Measurements from ENCODE around the gene RBMS3. TPM values are rescaled to one million over a fixed set of nuclear protein-coding genes. Genes with fewer than 3 reads are reported as not detected.

RBMS3 gene
- total RNA-seq, 5 donors from 2014 or later (not counting 1 experiment from before 2014, with no cell fraction given) = 0.62 to 2.9 (median 1.4) TPM

DNA sequence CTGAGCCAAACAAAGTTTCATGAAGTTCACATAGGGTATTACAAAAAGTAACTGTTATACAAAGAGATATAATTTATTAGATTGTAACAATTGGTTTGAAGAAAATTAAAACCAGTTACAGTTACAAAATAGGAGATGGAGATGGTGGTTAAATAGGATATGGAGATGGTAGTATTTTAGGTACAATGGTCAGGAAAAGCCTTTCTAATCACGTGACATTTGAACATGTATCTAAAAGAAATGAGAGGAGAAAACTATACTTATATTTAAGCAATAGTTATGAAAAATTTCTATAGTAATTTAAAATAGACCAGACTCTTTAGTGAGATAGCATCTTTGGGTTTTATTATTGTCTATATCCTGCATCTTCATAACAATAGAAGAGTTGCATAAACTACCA, 312.9 kb downstream of the RBMS3 start:
- H3K4me1 ChIP-seq (ENCODE audit: control insufficient read depth in 1 of 2, extremely low read depth in 1 of 2, insufficient read depth in 2 of 2, low read length in 2 of 2) = no peaks in the 10 kb centered on the region
- H3K9me3 Mint-ChIP-seq = no peaks in the 10 kb centered on the region
- ChIA-PET POLR2A (no interaction called here), CTCF (no interaction called here)
- no peaks in the 10 kb centered on the region for H3K9me3 ChIP-seq
- no peak overlapping the region for H3K27ac Mint-ChIP-seq
- ATAC-seq (replicated peaks in 1 of 4) = no peak
- no peak overlapping the region for H3K27ac ChIP-seq (ENCODE audit: low read length)
- no CpG with 5 or more reads among the region's 1 CpG for WGBS (ENCODE audit: insufficient coverage)
- H3K4me3 Mint-ChIP-seq = no peak overlapping the region
- H3K36me3 Mint-ChIP-seq = no peaks in the 10 kb centered on the region
- no peak for DNase-seq
- peaks cover 0 to 3% of the 10 kb centered on the region in 2 donors for H3K27me3 Mint-ChIP-seq
- no peaks in the 10 kb centered on the region for H3K27me3 ChIP-seq (replicated peaks in 1 of 2; ENCODE audit: control insufficient read depth in 2 of 2, extremely low read depth in 1 of 2, insufficient read depth in 2 of 2, low read length in 1 of 2)
- no peaks in the 10 kb centered on the region for H3K36me3 ChIP-seq (ENCODE audit: control insufficient read depth in 2 of 2, extremely low read depth in 1 of 2, insufficient read depth in 1 of 2, low read length in 1 of 2)
- no peaks in the 10 kb centered on the region for H3K4me1 Mint-ChIP-seq
- no peak overlapping the region for H3K4me3 ChIP-seq (ENCODE audit: control insufficient read depth in 1 of 2, extremely low read depth in 1 of 2, low read length in 1 of 2)

DNA sequence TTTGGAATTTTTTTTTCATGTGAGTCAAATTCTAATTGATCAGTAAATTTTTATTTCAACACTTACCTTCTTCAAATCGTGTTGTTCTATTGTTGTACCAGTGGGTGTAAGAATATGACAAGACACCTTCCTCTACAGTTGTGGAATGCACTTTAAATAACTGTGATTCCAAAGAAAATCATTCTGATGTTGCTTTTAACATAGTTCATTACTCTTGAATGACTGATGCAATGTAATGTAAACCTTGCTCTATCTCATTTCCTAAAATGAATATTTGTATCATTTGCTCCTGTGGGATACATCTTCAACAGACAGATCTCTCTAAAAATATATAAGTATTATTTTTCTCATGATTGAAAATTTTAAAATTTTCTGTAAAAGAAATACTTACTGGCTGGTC, 313.4 kb downstream of the RBMS3 start:
- Mint-ChIP-seq H3K27me3 (peaks cover 0 to 3% of the 10 kb centered on the region in 2 donors), H3K4me3 (no peak overlapping the region), H3K4me1 (no peaks in the 10 kb centered on the region), H3K9me3 (no peaks in the 10 kb centered on the region), H3K36me3 (no peaks in the 10 kb centered on the region), H3K27ac (no peak overlapping the region)
- ATAC-seq (replicated peaks in 1 of 4) = no peak
- no peak for DNase-seq
- ChIA-PET POLR2A (no interaction called here), CTCF (no interaction called here)
- Histone ChIP-seq H3K36me3 (ENCODE audit: control insufficient read depth in 2 of 2, extremely low read depth in 1 of 2, insufficient read depth in 1 of 2, low read length in 1 of 2) (no peaks in the 10 kb centered on the region), H3K27me3 (replicated peaks in 1 of 2; ENCODE audit: control insufficient read depth in 2 of 2, extremely low read depth in 1 of 2, insufficient read depth in 2 of 2, low read length in 1 of 2) (no peaks in the 10 kb centered on the region), H3K4me1 (ENCODE audit: control insufficient read depth in 1 of 2, extremely low read depth in 1 of 2, insufficient read depth in 2 of 2, low read length in 2 of 2) (no peaks in the 10 kb centered on the region), H3K4me3 (ENCODE audit: control insufficient read depth in 1 of 2, extremely low read depth in 1 of 2, low read length in 1 of 2) (no peak overlapping the region), H3K27ac (ENCODE audit: low read length) (no peak overlapping the region), H3K9me3 (no peaks in the 10 kb centered on the region)
- WGBS (ENCODE audit: insufficient coverage) = no CpG with 5 or more reads among the region's 1 CpG

DNA sequence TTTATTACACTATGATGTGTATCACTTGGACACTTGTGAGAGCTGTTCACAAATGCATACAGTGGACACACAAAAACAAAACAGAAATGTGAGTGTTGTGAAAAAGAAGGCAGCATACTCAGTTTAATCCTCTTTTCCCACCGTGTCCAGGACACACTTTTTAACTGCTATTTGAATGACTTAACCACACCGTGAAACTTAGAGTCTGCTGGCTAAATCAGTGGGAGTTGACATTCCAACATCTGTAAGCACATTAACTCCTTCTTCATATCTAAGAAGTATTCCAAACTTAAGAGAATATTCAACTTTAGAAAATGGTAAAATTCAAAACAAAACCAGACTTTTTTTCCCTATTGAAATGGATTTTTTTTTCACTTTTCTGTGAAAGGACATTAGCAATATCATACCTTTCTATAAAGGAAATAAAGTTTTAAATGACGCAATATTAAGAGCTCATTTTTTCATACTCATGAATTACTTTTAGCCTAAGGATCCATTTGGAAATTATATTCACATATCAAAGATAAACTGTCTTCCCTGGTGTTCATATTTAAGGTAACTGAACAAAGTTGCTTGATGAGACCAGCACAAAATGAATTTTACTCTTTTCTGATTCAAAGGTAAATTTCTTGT, 316.6 kb downstream of the RBMS3 start:
- Mint-ChIP-seq H3K36me3 (no peaks in the 10 kb centered on the region), H3K4me3 (no peak overlapping the region), H3K27me3 (peaks cover 0 to 3% of the 10 kb centered on the region in 2 donors), H3K27ac (no peak overlapping the region), H3K4me1 (no peaks in the 10 kb centered on the region), H3K9me3 (no peaks in the 10 kb centered on the region)
- ChIA-PET POLR2A (no interaction called here), CTCF (no interaction called here)
- Histone ChIP-seq H3K9me3 (no peaks in the 10 kb centered on the region), H3K27ac (ENCODE audit: low read length) (no peak overlapping the region), H3K36me3 (ENCODE audit: control insufficient read depth in 2 of 2, extremely low read depth in 1 of 2, insufficient read depth in 1 of 2, low read length in 1 of 2) (no peaks in the 10 kb centered on the region), H3K27me3 (replicated peaks in 1 of 2; ENCODE audit: control insufficient read depth in 2 of 2, extremely low read depth in 1 of 2, insufficient read depth in 2 of 2, low read length in 1 of 2) (no peaks in the 10 kb centered on the region), H3K4me1 (ENCODE audit: control insufficient read depth in 1 of 2, extremely low read depth in 1 of 2, insufficient read depth in 2 of 2, low read length in 2 of 2) (no peaks in the 10 kb centered on the region), H3K4me3 (ENCODE audit: control insufficient read depth in 1 of 2, extremely low read depth in 1 of 2, low read length in 1 of 2) (no peak overlapping the region)
- DNase-seq (no peak), ATAC-seq (replicated peaks in 1 of 4) (no peak)
- no CpG with 5 or more reads among the region's 3 CpGs for WGBS (ENCODE audit: insufficient coverage)

DNA sequence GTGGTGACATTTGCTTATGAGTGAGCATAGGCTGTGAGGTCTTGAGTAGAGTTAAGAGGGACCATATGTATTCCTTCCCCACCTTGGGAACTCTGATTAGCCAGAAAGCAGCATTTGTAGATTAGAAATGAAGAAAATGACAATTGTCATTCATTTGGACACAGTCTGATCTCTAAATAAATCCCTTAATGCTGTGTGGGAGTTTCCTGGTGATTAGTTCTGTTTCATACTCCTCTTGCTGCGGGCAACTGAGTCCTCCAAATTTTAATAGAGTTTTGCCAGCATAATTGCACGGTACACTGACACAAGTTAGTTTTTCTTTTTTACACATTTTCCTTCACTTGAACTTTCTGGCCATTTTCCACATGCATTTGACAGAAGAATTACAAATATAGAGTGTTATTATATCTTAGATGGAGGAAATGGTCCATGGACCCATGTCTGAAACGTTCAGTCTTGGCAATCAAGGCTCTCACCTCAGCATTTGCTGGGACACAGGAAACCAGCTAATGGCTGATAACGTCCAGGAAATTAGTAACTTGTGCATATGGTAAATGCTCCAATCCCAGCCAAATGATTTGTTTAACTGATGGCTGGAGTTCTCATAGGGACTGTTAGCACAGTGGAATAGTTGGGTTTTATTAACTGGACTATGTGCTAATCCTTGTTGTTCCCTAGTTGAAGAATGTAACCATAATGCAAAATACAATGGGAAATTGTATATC, 321.2 kb downstream of the RBMS3 start:
- H3K9me3 Mint-ChIP-seq = no peaks in the 10 kb centered on the region
- ATAC-seq (replicated peaks in 1 of 4) = no peak
- H3K4me3 ChIP-seq (ENCODE audit: control insufficient read depth in 1 of 2, extremely low read depth in 1 of 2, low read length in 1 of 2) = no peak overlapping the region
- H3K27me3 Mint-ChIP-seq = peaks cover 0 to 3% of the 10 kb centered on the region in 2 donors
- DNase-seq = no peak
- no peak overlapping the region for H3K4me3 Mint-ChIP-seq
- no peaks in the 10 kb centered on the region for H3K4me1 Mint-ChIP-seq
- 14% methylated on average over 2 of the region's 4 CpGs for WGBS (ENCODE audit: insufficient coverage)
- ChIA-PET POLR2A (no interaction called here), CTCF (no interaction called here)
- H3K36me3 ChIP-seq (ENCODE audit: control insufficient read depth in 2 of 2, extremely low read depth in 1 of 2, insufficient read depth in 1 of 2, low read length in 1 of 2) = no peaks in the 10 kb centered on the region
- H3K4me1 ChIP-seq (ENCODE audit: control insufficient read depth in 1 of 2, extremely low read depth in 1 of 2, insufficient read depth in 2 of 2, low read length in 2 of 2) = no peaks in the 10 kb centered on the region
- no peaks in the 10 kb centered on the region for H3K9me3 ChIP-seq
- no peak overlapping the region for H3K27ac ChIP-seq (ENCODE audit: low read length)
- H3K27ac Mint-ChIP-seq = no peak overlapping the region
- no peaks in the 10 kb centered on the region for H3K27me3 ChIP-seq (replicated peaks in 1 of 2; ENCODE audit: control insufficient read depth in 2 of 2, extremely low read depth in 1 of 2, insufficient read depth in 2 of 2, low read length in 1 of 2)
- no peaks in the 10 kb centered on the region for H3K36me3 Mint-ChIP-seq

DNA sequence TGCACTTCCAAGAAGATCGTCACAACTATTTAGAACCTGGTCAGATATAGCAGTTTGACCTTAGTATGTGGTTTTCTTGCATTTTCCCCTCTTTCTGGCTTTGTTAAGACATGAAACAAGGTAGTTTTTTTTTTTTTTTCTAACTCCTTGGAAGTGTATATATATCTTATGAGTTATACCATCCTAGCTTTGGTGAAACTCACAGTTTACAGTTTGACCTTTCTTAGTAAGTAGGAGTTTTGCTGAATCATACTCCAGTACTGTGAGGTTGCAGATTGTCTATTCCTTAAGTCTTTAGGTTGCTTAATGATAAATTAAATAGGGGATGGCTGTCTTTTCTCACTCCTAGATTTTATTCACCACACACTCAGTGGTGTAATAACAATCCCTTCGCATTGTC, 325.0 kb downstream of the RBMS3 start:
- ChIA-PET POLR2A (no interaction called here), CTCF (no interaction called here)
- Mint-ChIP-seq H3K4me1 (no peaks in the 10 kb centered on the region), H3K4me3 (no peak overlapping the region), H3K27ac (no peak overlapping the region), H3K9me3 (no peaks in the 10 kb centered on the region), H3K36me3 (no peaks in the 10 kb centered on the region), H3K27me3 (peaks cover 0 to 6% of the 10 kb centered on the region in 2 donors)
- DNase-seq = no peak
- no CpG with 5 or more reads among the region's 2 CpGs for WGBS (ENCODE audit: insufficient coverage)
- Histone ChIP-seq H3K4me3 (ENCODE audit: control insufficient read depth in 1 of 2, extremely low read depth in 1 of 2, low read length in 1 of 2) (no peak overlapping the region), H3K27ac (ENCODE audit: low read length) (no peak overlapping the region), H3K36me3 (ENCODE audit: control insufficient read depth in 2 of 2, extremely low read depth in 1 of 2, insufficient read depth in 1 of 2, low read length in 1 of 2) (no peaks in the 10 kb centered on the region), H3K27me3 (replicated peaks in 1 of 2; ENCODE audit: control insufficient read depth in 2 of 2, extremely low read depth in 1 of 2, insufficient read depth in 2 of 2, low read length in 1 of 2) (no peaks in the 10 kb centered on the region), H3K4me1 (ENCODE audit: control insufficient read depth in 1 of 2, extremely low read depth in 1 of 2, insufficient read depth in 2 of 2, low read length in 2 of 2) (no peaks in the 10 kb centered on the region), H3K9me3 (no peaks in the 10 kb centered on the region)
- ATAC-seq (replicated peaks in 1 of 4) = no peak

DNA sequence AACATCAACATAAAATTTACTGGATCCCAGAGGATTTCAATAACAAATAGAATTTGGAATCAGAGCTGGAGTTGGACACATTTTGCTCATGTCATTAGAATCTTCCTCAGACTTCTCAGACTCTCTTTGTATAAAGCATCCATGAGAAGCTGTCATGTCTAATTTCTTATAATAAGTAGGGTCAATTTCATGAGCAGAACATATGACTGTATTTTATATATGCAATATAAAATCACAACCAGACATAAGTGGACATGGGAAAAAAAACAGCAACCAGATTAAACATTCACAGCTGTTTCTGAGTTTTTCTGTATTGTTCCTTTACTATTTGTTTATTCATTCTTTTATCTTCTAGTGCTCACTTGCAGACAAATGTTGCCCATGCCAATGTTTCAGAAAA, 325.5 kb downstream of the RBMS3 start:
- H3K27me3 Mint-ChIP-seq = peaks cover 0 to 7% of the 10 kb centered on the region in 2 donors
- ChIA-PET CTCF (no interaction called here), POLR2A (no interaction called here)
- no peaks in the 10 kb centered on the region for H3K36me3 ChIP-seq (ENCODE audit: control insufficient read depth in 2 of 2, extremely low read depth in 1 of 2, insufficient read depth in 1 of 2, low read length in 1 of 2)
- H3K4me1 ChIP-seq (ENCODE audit: control insufficient read depth in 1 of 2, extremely low read depth in 1 of 2, insufficient read depth in 2 of 2, low read length in 2 of 2) = no peaks in the 10 kb centered on the region
- H3K4me1 Mint-ChIP-seq = no peaks in the 10 kb centered on the region
- H3K9me3 Mint-ChIP-seq = no peaks in the 10 kb centered on the region
- DNase-seq = no peak
- H3K27me3 ChIP-seq (replicated peaks in 1 of 2; ENCODE audit: control insufficient read depth in 2 of 2, extremely low read depth in 1 of 2, insufficient read depth in 2 of 2, low read length in 1 of 2) = no peaks in the 10 kb centered on the region
- no peak overlapping the region for H3K4me3 Mint-ChIP-seq
- no peak overlapping the region for H3K4me3 ChIP-seq (ENCODE audit: control insufficient read depth in 1 of 2, extremely low read depth in 1 of 2, low read length in 1 of 2)
- H3K27ac Mint-ChIP-seq = no peak overlapping the region
- no peak for ATAC-seq (replicated peaks in 1 of 4)
- H3K9me3 ChIP-seq = no peaks in the 10 kb centered on the region
- no peak overlapping the region for H3K27ac ChIP-seq (ENCODE audit: low read length)
- H3K36me3 Mint-ChIP-seq = no peaks in the 10 kb centered on the region

All from T-cell (primary cell).